BJ (cell line): Measurements from ENCODE around the gene TRIM27. TPM values are rescaled to one million over a fixed set of nuclear protein-coding genes. Genes with fewer than 3 reads are reported as not detected.
A peak's percentile ranks its signal among the peaks of the same experiment; 100 is the strongest.

ENCODE experiments used
- CTCF ChIA-PET: fragments of 350-600 bp; formaldehyde crosslinking; extraction: SDS; loops from one replicate; lab custom pipeline; 2021; ENCODE audit warnings: antibody characterized with exemption, inconsistent platforms; lab: Yijun Ruan, JAX
- POLR2A ChIA-PET: fragments of 300-600 bp; sonication (Branson Sonifier 250); formaldehyde crosslinking; extraction: SDS; loops from one replicate; lab custom pipeline; 2021; ENCODE audit warnings: antibody characterized with exemption; lab: Charles Lee
- DNase-seq: peaks from one replicate; pipeline ENCODE4 v3.0.0-alpha.2; 2011; ENCODE audit warnings: low read depth
- H3K27me3 ChIP-seq: 2 replicates; pipeline ENCODE4 v1.6.0; 2011; ENCODE audit warnings: low read length; ENCODE audit not compliant: control insufficient read depth, insufficient read depth
- H3K36me3 ChIP-seq: 2 replicates; pipeline ENCODE4 v1.5.1; 2011; ENCODE audit warnings: low read length; ENCODE audit not compliant: control insufficient read depth, insufficient read depth
- H3K4me3 ChIP-seq: 2 replicates; pipeline ENCODE4 v1.5.1; 2011; ENCODE audit warnings: low read depth, mild to moderate bottlenecking, control low read depth, low read length
- polyA plus RNA-seq: library from polyadenylated mRNA; depleted of rRNA; stranded (reverse); fragments of >200 nt; gene quantifications from 2 replicates; pipeline ENCODE4 v1.2.3, GENCODE V29; 2011
- TF ChIP-seq, protein P1 (sequence below): IDR thresholded peaks from 2 replicates; pipeline ENCODE4 v1.5.1; 2011; ENCODE audit warnings: low read depth, mild to moderate bottlenecking, control low read depth, inconsistent platforms, low read length, moderate library complexity; ENCODE audit not compliant: insufficient read depth

Gene TRIM27
- polyA plus RNA-seq, 1 experiment: 47.3 TPM

DNA sequence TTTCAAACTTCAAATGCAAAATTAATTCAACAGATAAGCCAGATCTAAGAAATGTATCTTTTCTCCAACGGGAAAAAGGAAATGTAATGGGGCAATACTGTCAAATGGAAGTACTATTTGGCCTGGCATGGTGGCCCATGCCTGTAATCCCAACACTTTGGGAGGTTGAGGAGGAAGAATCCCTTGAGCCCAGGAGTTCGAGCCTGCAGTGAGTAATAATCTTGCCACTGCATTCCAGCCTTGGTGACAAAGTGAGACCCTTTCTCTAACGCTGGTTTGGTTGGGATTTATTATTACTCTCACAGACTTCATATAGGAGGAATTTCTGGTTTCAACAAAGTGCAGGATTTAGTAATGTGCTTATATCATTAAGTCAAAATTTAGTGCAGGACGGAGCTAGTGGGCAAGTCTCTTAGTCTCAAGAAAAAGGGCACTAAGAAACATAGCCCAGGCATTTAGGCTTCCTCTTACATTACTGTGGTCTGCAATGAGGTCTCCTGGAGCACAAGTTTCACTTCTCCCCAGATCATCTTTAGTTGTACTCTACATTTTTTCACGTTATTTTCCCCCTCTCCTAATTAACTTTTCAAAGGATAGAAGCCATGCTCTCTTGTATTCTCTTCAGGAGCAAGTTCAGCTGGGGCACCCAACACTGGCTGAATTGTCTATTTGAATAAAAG is 23.1 kb downstream of the TRIM27 start:
- H3K27me3 ChIP-seq: no peaks in the 10 kb centered on the region
- H3K36me3 ChIP-seq: peaks cover 11% of the 10 kb centered on the region
- no peak overlapping the region for H3K4me3 ChIP-seq
- DNase-seq: no peak
- ChIA-PET POLR2A (no interaction called here), CTCF (no interaction called here)
- TF ChIP-seq, protein P1, sequence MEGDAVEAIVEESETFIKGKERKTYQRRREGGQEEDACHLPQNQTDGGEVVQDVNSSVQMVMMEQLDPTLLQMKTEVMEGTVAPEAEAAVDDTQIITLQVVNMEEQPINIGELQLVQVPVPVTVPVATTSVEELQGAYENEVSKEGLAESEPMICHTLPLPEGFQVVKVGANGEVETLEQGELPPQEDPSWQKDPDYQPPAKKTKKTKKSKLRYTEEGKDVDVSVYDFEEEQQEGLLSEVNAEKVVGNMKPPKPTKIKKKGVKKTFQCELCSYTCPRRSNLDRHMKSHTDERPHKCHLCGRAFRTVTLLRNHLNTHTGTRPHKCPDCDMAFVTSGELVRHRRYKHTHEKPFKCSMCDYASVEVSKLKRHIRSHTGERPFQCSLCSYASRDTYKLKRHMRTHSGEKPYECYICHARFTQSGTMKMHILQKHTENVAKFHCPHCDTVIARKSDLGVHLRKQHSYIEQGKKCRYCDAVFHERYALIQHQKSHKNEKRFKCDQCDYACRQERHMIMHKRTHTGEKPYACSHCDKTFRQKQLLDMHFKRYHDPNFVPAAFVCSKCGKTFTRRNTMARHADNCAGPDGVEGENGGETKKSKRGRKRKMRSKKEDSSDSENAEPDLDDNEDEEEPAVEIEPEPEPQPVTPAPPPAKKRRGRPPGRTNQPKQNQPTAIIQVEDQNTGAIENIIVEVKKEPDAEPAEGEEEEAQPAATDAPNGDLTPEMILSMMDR: no peak

DNA sequence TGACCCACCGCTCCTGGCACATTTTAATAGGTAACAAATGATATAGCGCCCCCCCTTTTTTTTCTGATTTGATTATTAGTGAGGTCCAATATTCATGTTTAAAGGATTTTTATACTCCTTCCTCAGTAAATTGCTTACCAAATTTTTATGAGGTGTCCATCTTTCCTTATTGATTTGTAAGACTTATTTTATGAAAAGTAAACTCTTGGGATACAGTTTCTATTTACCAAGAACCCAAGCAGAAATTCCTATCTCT is 25.1 kb downstream of the TRIM27 start:
- ChIA-PET POLR2A (no interaction called here), CTCF (interaction anchor here (0.6 kb wide), 1 partner anchor 1126 kb away, joined by 3 read pairs; no protein-coding TSS in a partner anchor)
- no peak overlapping the region for H3K4me3 ChIP-seq
- peaks cover 3% of the 10 kb centered on the region; the same call in 1 of the 2 replicates for H3K36me3 ChIP-seq
- DNase-seq: no peak
- no peaks in the 10 kb centered on the region for H3K27me3 ChIP-seq
- TF ChIP-seq, protein P1: no peak

DNA sequence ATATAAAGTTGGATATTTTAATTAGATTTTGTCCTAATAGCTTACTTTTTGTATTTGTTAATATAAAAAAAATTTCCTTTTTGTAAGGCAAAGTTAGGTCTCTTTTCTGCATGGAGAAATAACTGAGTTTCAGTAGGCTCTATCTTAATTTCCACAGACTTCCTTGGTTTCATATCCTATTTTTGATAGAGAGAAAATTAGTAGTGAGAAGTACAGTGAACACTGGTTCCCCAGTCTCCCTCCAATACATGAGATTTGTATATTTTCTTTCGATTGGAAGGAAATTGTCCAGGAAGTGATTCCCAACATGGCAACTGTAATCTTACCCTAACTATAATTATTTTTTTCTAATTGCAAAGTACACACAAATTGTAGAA is 26.4 kb downstream of the TRIM27 start:
- no peak for DNase-seq
- no peaks in the 10 kb centered on the region for H3K27me3 ChIP-seq
- ChIA-PET CTCF (no interaction called here), POLR2A (interaction anchor here (0.7 kb wide), 2 partner anchors 42 to 80 kb away, joined by 3 to 4 read pairs; no protein-coding TSS in a partner anchor)
- H3K36me3 ChIP-seq: 0 out of 2 replicates have a peak, but pooled peaks cover 1% of the 10 kb centered on the region
- TF ChIP-seq, protein P1: no peak
- peak overlapping the region; percentile 64 for H3K4me3 ChIP-seq

DNA sequence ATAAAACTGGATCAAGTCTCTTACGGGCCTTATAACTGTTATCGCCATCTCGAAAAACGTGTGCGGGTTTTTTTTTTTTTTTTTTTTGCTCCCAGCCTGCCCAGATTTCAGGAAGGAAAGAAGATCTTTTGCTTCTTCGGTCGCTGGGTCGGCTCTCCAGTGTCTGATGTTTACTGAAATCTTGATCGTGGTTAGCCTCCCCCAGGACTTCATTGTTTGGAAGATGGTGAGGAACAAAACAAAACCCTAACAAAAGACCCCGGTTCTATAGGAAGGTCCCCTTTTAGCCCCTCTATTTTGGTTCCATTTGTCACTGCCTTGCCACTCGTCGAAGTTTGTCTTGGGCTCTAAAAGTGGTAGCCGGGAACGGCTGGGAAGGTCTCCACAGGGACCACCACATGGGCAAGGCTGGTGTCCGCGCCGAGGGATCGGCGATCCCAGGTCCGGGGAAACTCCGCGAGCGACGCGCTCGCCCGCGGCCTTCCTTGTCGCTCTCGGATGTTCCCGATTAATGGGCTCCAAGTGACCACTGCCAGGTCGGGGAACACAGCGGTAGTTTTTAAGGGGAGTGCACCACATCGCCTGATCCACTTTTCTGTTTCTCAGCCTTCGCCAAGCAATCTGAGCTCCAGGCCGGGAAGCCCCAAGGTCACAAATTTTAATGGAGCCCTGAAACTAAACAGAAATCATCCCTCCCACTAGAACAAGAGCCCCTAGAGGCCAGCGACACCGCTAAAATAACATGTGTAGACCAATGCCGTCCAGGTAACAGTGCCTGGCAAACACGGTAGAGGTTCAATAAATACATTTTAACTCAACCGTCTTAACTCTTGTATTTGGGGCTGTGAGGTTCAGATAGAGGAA is 27.0 kb downstream of the TRIM27 start:
- Histone ChIP-seq H3K4me3 (peak overlapping the region; percentile 64), H3K27me3 (no peaks in the 10 kb centered on the region), H3K36me3 (0 out of 2 replicates have a peak, but pooled peaks cover 1% of the 10 kb centered on the region)
- no peak for DNase-seq
- ChIA-PET POLR2A (interaction anchor here (0.7 kb wide), 2 partner anchors 43 to 80 kb away, joined by 3 to 4 read pairs; no protein-coding TSS in a partner anchor), CTCF (interaction anchor here (0.7 kb wide), 1 partner anchor 10 kb away, joined by 3 read pairs; no protein-coding TSS in a partner anchor)
- TF ChIP-seq, protein P1: peak; percentile 46; the same call in 1 of the 2 replicates
